SU-DHL-6 (cell line): ENCODE results near the gene STRA8.
"Not testable (repeated sequence)": the region's sequence is repeated elsewhere in the genome, so short reads cannot be mapped to it uniquely, and the experiment has no call there.

ENCODE experiments used
- H2AFZ ChIP-seq: fragments of 200-600 bp; sonication (generic); 2 replicates; pipeline ENCODE4 v1.6.1; 2014; ENCODE audit warnings: low read depth, mild to moderate bottlenecking, moderate library complexity, mixed read lengths, antibody characterized with exemption, low read length; ENCODE audit not compliant: severe bottlenecking
- H3F3A ChIP-seq: fragments of 200-600 bp; shearing (Covaris generic); 2 replicates; pipeline ENCODE4 v1.6.0; 2016; ENCODE audit warnings: antibody characterized with exemption, mild to moderate bottlenecking; ENCODE audit not compliant: insufficient read depth
- H3K27ac ChIP-seq: fragments of 200-600 bp; sonication (generic); 2 replicates; pipeline ENCODE4 v1.5.1; 2016; ENCODE audit warnings: low read depth, mild to moderate bottlenecking, low read length, moderate library complexity, mixed read lengths
- H3K27me3 ChIP-seq: fragments of 200-600 bp; sonication (generic), shearing (Covaris generic); 2 replicates; pipeline ENCODE4 v1.6.0; 2014; ENCODE audit warnings: mild to moderate bottlenecking, low read length
- H3K36me3 ChIP-seq: fragments of 200-600 bp; sonication (generic); 2 replicates; pipeline ENCODE4 v1.6.1; 2014; ENCODE audit warnings: mild to moderate bottlenecking, low read length, mixed read lengths
- H3K4me2 ChIP-seq: fragments of 300-600, 200-600 bp; shearing (Covaris generic), sonication (generic); 2 replicates; pipeline ENCODE4 v1.6.0; 2014; ENCODE audit warnings: low read length, low read depth, mild to moderate bottlenecking; ENCODE audit not compliant: poor library complexity, severe bottlenecking
- H3K4me3 ChIP-seq: fragments of 200-600 bp; sonication (generic); 2 replicates; pipeline ENCODE4 v1.5.1; 2014; ENCODE audit warnings: antibody characterized with exemption, low read length, mild to moderate bottlenecking, mixed read lengths; ENCODE audit not compliant: insufficient read depth, poor library complexity, severe bottlenecking
- H3K79me2 ChIP-seq: fragments of 200-600 bp; sonication (generic); 2 replicates; pipeline ENCODE4 v1.6.1; 2014; ENCODE audit warnings: mild to moderate bottlenecking, low read length, moderate library complexity; ENCODE audit not compliant: insufficient read depth
- H3K9ac ChIP-seq: fragments of 200-600 bp; sonication (generic); 2 replicates; pipeline ENCODE4 v1.7.0; 2014; ENCODE audit warnings: mild to moderate bottlenecking, low read length
- H3K9me2 ChIP-seq: fragments of 200-600 bp; sonication (generic); replicated peaks from 2 replicates; pipeline ENCODE4 v1.6.1; 2014; ENCODE audit warnings: low read length; ENCODE audit not compliant: insufficient read depth
- H3K9me3 ChIP-seq: fragments of 200-600 bp; sonication (generic); 2 replicates; pipeline ENCODE4 v1.6.1; 2014; ENCODE audit warnings: low read length, mixed read lengths; ENCODE audit not compliant: insufficient read depth
- H4K20me1 ChIP-seq: fragments of 200-600 bp; sonication (generic); 2 replicates; pipeline ENCODE4 v1.6.1; 2014; ENCODE audit warnings: low read depth, mild to moderate bottlenecking, antibody characterized with exemption, low read length, moderate library complexity, mixed read lengths
- CTCF ChIP-seq: fragments of 200-600 bp; sonication (generic); IDR thresholded peaks from one replicate; pipeline ENCODE4 v1.5.1; 2017; ENCODE audit warnings: antibody characterized with exemption, mild to moderate bottlenecking, low read length, moderate library complexity; ENCODE audit not compliant: insufficient read depth, poor library complexity, severe bottlenecking
- EZH2phosphoT487 ChIP-seq: fragments of 200-600 bp; sonication (generic), shearing (Covaris generic); conservative IDR thresholded peaks from 2 replicates; pipeline ENCODE4 v1.6.1; 2018; ENCODE audit warnings: mild to moderate bottlenecking, antibody characterized with exemption, low read length, moderate library complexity, mixed read lengths

STRA8 gene

GRCh38 chr7:135224027-135224426 is 9.6 kb upstream of the STRA8 start:
- Histone ChIP-seq H3K9ac (no peak overlapping the region), H3K4me2 (no peak overlapping the region), H3F3A (no peaks in the 10 kb centered on the region), H3K9me2 (no peaks in the 10 kb centered on the region), H3K79me2 (no peaks in the 10 kb centered on the region), H3K4me3 (no peak overlapping the region), H3K36me3 (no peaks in the 10 kb centered on the region), H3K27ac (no peak overlapping the region), H4K20me1 (no peaks in the 10 kb centered on the region), H2AFZ (no peak overlapping the region), H3K27me3 (no peaks in the 10 kb centered on the region), H3K9me3 (no peaks in the 10 kb centered on the region)
- TF ChIP-seq EZH2phosphoT487: no peak
- TF ChIP-seq CTCF: no peak

GRCh38 chr7:135231686-135232085 is 2.0 kb upstream of the STRA8 start:
- Histone ChIP-seq H2AFZ (no peak overlapping the region), H3K36me3 (no peaks in the 10 kb centered on the region), H3K4me3 (no peak overlapping the region), H3F3A (no peaks in the 10 kb centered on the region), H3K27ac (no peak overlapping the region), H3K9ac (no peak overlapping the region), H3K4me2 (no peak overlapping the region), H4K20me1 (no peaks in the 10 kb centered on the region), H3K79me2 (no peaks in the 10 kb centered on the region), H3K9me3 (no peaks in the 10 kb centered on the region), H3K27me3 (no peaks in the 10 kb centered on the region), H3K9me2 (no peaks in the 10 kb centered on the region)
- TF ChIP-seq CTCF (no peak), EZH2phosphoT487 (no peak)

GRCh38 chr7:135232087-135232486 is 1.6 kb upstream of the STRA8 start:
- H3K4me2 ChIP-seq: no peak overlapping the region
- no peak overlapping the region for H3K4me3 ChIP-seq
- no peak overlapping the region for H2AFZ ChIP-seq
- H3K9me3 ChIP-seq: no peaks in the 10 kb centered on the region
- no peaks in the 10 kb centered on the region for H3K79me2 ChIP-seq
- no peaks in the 10 kb centered on the region for H3K27me3 ChIP-seq
- H4K20me1 ChIP-seq: no peaks in the 10 kb centered on the region
- TF ChIP-seq EZH2phosphoT487: no peak
- TF ChIP-seq CTCF: no peak
- H3K9me2 ChIP-seq: no peaks in the 10 kb centered on the region
- H3F3A ChIP-seq: no peaks in the 10 kb centered on the region
- no peaks in the 10 kb centered on the region for H3K36me3 ChIP-seq
- no peak overlapping the region for H3K27ac ChIP-seq
- H3K9ac ChIP-seq: no peak overlapping the region

GRCh38 chr7:135232720-135233119 is 918 bp upstream of the STRA8 start:
- Histone ChIP-seq H3K27ac (no peak overlapping the region), H3K9me3 (no peaks in the 10 kb centered on the region), H3K79me2 (no peaks in the 10 kb centered on the region), H3K4me2 (no peak overlapping the region), H3K36me3 (no peaks in the 10 kb centered on the region), H3K9ac (no peak overlapping the region), H3F3A (no peaks in the 10 kb centered on the region), H2AFZ (no peak overlapping the region), H3K9me2 (no peaks in the 10 kb centered on the region), H4K20me1 (no peaks in the 10 kb centered on the region), H3K4me3 (no peak overlapping the region), H3K27me3 (no peaks in the 10 kb centered on the region)
- TF ChIP-seq EZH2phosphoT487 (no peak), CTCF (no peak)

GRCh38 chr7:135234095-135234494 is 457 bp downstream of the STRA8 start:
- not testable (repeated sequence) for H3K4me3 ChIP-seq, H2AFZ ChIP-seq, H3K36me3 ChIP-seq, H3K27me3 ChIP-seq, H3K4me2 ChIP-seq, H3K79me2 ChIP-seq, H3K9ac ChIP-seq, H3K27ac ChIP-seq, H3K9me2 ChIP-seq, H4K20me1 ChIP-seq, H3F3A ChIP-seq, H3K9me3 ChIP-seq
